Measurements from ENCODE around the gene NEDD1. TPM values are rescaled to one million over a fixed set of nuclear protein-coding genes. Genes with fewer than 3 reads are reported as not detected.

Gene NEDD1
- polyA plus RNA-seq, 2 of the 4 experiments (the other 2 are of a cell fraction) = 23.4 to 73.5 TPM

DNA sequence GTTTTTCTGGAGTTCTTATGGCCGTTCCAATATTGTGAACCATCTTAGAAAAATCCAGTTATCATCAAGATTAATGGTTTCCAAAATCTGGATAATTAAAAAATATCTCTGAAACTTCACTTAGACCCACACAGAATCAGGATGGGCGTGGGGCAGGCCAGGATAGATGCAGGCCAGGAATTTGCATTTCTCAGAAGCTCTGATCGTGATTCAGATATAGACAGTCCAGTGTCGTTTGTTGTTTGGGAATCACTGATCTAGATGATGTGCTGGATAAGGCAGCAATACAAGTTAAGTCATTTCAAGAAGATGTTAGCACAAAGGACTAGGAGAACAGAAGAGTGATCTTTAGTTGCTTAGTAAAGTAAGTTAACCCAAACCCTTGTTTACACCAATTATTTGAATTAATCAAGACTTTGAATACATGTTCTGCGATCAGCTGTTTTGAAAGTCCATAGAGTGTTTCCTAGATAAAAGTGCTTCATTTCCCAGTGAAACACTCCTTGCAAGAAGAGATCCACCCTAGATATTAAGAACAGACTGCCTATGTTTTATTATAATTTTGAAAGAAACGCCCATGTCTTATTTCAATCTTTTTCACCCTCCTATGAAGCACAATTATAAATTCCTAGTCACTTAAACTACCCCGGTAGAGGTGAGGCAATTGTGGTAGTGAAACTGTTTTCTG, 90.9 kb downstream of the NEDD1 start:
- ATAC-seq = no peak
- no peak for FAIRE-seq
- POLR2A ChIA-PET = no interaction called here

GRCh38 chr12:97003276-97003675, 96.2 kb downstream of the NEDD1 start:
- Histone ChIP-seq H3K4me3 (no peak overlapping the region), H3K9me3 (no peaks in the 10 kb centered on the region), H3K4me1 (no peaks in the 10 kb centered on the region), H3K27ac (no peak overlapping the region), H3K4me2 (no peak overlapping the region)
- ATAC-seq = no peak
- ChIA-PET CTCF (interaction anchor here (1.0 to 1.6 kb wide), 2 partner anchors 12 to 1394 kb away, joined by 3 to 4 read pairs; no protein-coding TSS in a partner anchor), POLR2A (no interaction called here)
- no peak for DNase-seq (ENCODE audit: low read depth in 1 of 2, low spot score in 1 of 2)
- WGBS (ENCODE audit: missing lambda C conversion rate) = 47% methylated on average over 8 of the region's 8 CpGs
- no peak for FAIRE-seq
- no peak for TF ChIP-seq HOXB13 (CRISPR knock-in tag; IDR thresholded peaks at IDR 0.05; ENCODE audit: low read depth)
- no peak for TF ChIP-seq KDM5A (IDR thresholded peaks at IDR 0.05)
- TF ChIP-seq, protein P1, sequence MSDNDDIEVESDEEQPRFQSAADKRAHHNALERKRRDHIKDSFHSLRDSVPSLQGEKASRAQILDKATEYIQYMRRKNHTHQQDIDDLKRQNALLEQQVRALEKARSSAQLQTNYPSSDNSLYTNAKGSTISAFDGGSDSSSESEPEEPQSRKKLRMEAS (IDR thresholded peaks at IDR 0.05) = no peak
- TF ChIP-seq PHF8 (IDR thresholded peaks at IDR 0.05; ENCODE audit: borderline replicate concordance, low read depth) = no peak
- no peak for TF ChIP-seq POLR2AphosphoS2 (conservative IDR thresholded peaks at IDR 0.05; ENCODE audit: low read length)
- no peak for TF ChIP-seq JUN (IDR thresholded peaks at IDR 0.05)
- TF ChIP-seq MYC (IDR thresholded peaks at IDR 0.05; ENCODE audit: borderline replicate concordance, low read length) = no peak
- no peak for TF ChIP-seq CHD2 (IDR thresholded peaks at IDR 0.05; ENCODE audit: low read length, partially characterized antibody)
- no peak for TF ChIP-seq ZNF302 (CRISPR knock-in tag; IDR thresholded peaks at IDR 0.05)
- TF ChIP-seq NFE2L2 (conservative IDR thresholded peaks at IDR 0.05; ENCODE audit: low read length) = no peak
- TF ChIP-seq CBX8 (IDR thresholded peaks at IDR 0.05) = no peak
- TF ChIP-seq NR3C1 (IDR thresholded peaks at IDR 0.05) = no peak
- TF ChIP-seq BHLHE40 (IDR thresholded peaks at IDR 0.05; ENCODE audit: low read depth, low read length) = no peak
- TF ChIP-seq, protein P2, sequence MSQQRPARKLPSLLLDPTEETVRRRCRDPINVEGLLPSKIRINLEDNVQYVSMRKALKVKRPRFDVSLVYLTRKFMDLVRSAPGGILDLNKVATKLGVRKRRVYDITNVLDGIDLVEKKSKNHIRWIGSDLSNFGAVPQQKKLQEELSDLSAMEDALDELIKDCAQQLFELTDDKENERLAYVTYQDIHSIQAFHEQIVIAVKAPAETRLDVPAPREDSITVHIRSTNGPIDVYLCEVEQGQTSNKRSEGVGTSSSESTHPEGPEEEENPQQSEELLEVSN (IDR thresholded peaks at IDR 0.05; ENCODE audit: borderline replicate concordance, low read depth) = no peak
- TF ChIP-seq FOSB (CRISPR knock-in tag; IDR thresholded peaks at IDR 0.05) = no peak
- no peak for TF ChIP-seq SREBF2 (IDR thresholded peaks at IDR 0.05)
- TF ChIP-seq, protein P3, sequence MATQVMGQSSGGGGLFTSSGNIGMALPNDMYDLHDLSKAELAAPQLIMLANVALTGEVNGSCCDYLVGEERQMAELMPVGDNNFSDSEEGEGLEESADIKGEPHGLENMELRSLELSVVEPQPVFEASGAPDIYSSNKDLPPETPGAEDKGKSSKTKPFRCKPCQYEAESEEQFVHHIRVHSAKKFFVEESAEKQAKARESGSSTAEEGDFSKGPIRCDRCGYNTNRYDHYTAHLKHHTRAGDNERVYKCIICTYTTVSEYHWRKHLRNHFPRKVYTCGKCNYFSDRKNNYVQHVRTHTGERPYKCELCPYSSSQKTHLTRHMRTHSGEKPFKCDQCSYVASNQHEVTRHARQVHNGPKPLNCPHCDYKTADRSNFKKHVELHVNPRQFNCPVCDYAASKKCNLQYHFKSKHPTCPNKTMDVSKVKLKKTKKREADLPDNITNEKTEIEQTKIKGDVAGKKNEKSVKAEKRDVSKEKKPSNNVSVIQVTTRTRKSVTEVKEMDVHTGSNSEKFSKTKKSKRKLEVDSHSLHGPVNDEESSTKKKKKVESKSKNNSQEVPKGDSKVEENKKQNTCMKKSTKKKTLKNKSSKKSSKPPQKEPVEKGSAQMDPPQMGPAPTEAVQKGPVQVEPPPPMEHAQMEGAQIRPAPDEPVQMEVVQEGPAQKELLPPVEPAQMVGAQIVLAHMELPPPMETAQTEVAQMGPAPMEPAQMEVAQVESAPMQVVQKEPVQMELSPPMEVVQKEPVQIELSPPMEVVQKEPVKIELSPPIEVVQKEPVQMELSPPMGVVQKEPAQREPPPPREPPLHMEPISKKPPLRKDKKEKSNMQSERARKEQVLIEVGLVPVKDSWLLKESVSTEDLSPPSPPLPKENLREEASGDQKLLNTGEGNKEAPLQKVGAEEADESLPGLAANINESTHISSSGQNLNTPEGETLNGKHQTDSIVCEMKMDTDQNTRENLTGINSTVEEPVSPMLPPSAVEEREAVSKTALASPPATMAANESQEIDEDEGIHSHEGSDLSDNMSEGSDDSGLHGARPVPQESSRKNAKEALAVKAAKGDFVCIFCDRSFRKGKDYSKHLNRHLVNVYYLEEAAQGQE (IDR thresholded peaks at IDR 0.05) = no peak
- TF ChIP-seq, protein P4, sequence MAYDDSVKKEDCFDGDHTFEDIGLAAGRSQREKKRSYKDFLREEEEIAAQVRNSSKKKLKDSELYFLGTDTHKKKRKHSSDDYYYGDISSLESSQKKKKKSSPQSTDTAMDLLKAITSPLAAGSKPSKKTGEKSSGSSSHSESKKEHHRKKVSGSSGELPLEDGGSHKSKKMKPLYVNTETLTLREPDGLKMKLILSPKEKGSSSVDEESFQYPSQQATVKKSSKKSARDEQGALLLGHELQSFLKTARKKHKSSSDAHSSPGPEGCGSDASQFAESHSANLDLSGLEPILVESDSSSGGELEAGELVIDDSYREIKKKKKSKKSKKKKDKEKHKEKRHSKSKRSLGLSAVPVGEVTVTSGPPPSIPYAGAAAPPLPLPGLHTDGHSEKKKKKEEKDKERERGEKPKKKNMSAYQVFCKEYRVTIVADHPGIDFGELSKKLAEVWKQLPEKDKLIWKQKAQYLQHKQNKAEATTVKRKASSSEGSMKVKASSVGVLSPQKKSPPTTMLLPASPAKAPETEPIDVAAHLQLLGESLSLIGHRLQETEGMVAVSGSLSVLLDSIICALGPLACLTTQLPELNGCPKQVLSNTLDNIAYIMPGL (CRISPR knock-in tag; IDR thresholded peaks at IDR 0.05; ENCODE audit: borderline replicate concordance) = no peak
- TF ChIP-seq RAD21 (conservative IDR thresholded peaks at IDR 0.05 in 1 of 2, IDR thresholded peaks at IDR 0.05 in 1 of 2) = no peak
- no peak for TF ChIP-seq EHF (CRISPR knock-in tag; IDR thresholded peaks at IDR 0.05)

More for the DNA sequence above, 90.9 kb downstream of the NEDD1 start:
- H3K4me1 ChIP-seq = no peaks in the 10 kb centered on the region
- no peaks in the 10 kb centered on the region for H3K9me3 ChIP-seq
- no peak overlapping the region for H3K27ac ChIP-seq
- WGBS (ENCODE audit: missing lambda C conversion rate) = 8% methylated on average over 7 of the region's 7 CpGs
- DNase-seq (ENCODE audit: low read depth in 1 of 2, low spot score in 1 of 2) = no peak
- H3K4me2 ChIP-seq = no peak overlapping the region
- TF ChIP-seq CBX2 (IDR thresholded peaks at IDR 0.05; ENCODE audit: borderline replicate concordance, low read depth) (no peak), POLR2AphosphoS2 (conservative IDR thresholded peaks at IDR 0.05; ENCODE audit: low read length) (no peak), FOSL2 (IDR thresholded peaks at IDR 0.05) (no peak), FOSL2 (CRISPR knock-in tag; IDR thresholded peaks at IDR 0.05) (no peak), FOXS1 (CRISPR knock-in tag; IDR thresholded peaks at IDR 0.05) (no peak), NPAS2 (CRISPR knock-in tag; IDR thresholded peaks at IDR 0.05; ENCODE audit: borderline replicate concordance) (no peak), TFCP2L1 (CRISPR knock-in tag; IDR thresholded peaks at IDR 0.05) (no peak), RAD21 (conservative IDR thresholded peaks at IDR 0.05 in 1 of 2, IDR thresholded peaks at IDR 0.05 in 1 of 2) (no peak), RFX5 (IDR thresholded peaks at IDR 0.05) (no peak), SMC3 (IDR thresholded peaks at IDR 0.05) (no peak), HOXA7 (CRISPR knock-in tag; IDR thresholded peaks at IDR 0.05) (no peak), MAZ (IDR thresholded peaks at IDR 0.05; ENCODE audit: borderline replicate concordance, low read depth, low read length) (no peak)
- TF ChIP-seq, protein P3 (IDR thresholded peaks at IDR 0.05) = no peak
- H3K4me3 ChIP-seq = no peak overlapping the region
- CTCF ChIA-PET = interaction anchor here (1.2 to 3.8 kb wide), 2 partner anchors 11 to 57 kb away, joined by 3 to 19 read pairs; no protein-coding TSS in a partner anchor
